Endothelial cell of umbilical vein (primary cell): ENCODE results near the gene SGPL1.

Experiments used
- CTCF ChIP-seq, 2 donors: IDR thresholded peaks; 1 replicate in 1 of 2; 2 replicates in 1 of 2; pipeline ENCODE4 v1.5.1; 2011; ENCODE audit warnings: low read length in 2 of 2, mild to moderate bottlenecking in 2 of 2, moderate library complexity in 2 of 2, control low read depth in 1 of 2, inconsistent platforms in 1 of 2, low read depth in 1 of 2; ENCODE audit not compliant: insufficient read depth in 1 of 2; ENCODE audit errors: extremely low read depth in 1 of 2
- EZH2 ChIP-seq: IDR thresholded peaks from 2 replicates; pipeline ENCODE4 v1.6.1; 2012; ENCODE audit warnings: borderline replicate concordance, low read depth, mild to moderate bottlenecking, moderate library complexity, low read length, inconsistent platforms; ENCODE audit not compliant: severe bottlenecking
- FOS ChIP-seq: IDR thresholded peaks from 2 replicates; pipeline ENCODE4 v1.6.1; 2011; ENCODE audit warnings: mild to moderate bottlenecking, low read length, moderate library complexity, borderline replicate concordance; ENCODE audit not compliant: insufficient read depth
- GATA2 ChIP-seq: IDR thresholded peaks from 2 replicates; pipeline ENCODE4 v1.7.0; 2011; ENCODE audit warnings: low read depth, mild to moderate bottlenecking, moderate library complexity, mixed read lengths, low read length; ENCODE audit not compliant: insufficient read length, insufficient read depth
- JUN ChIP-seq: IDR thresholded peaks from 2 replicates; pipeline ENCODE4 v1.6.1; 2011; ENCODE audit warnings: borderline replicate concordance, low read depth; ENCODE audit not compliant: insufficient read length, insufficient read depth
- MYC ChIP-seq: IDR thresholded peaks from one replicate; pipeline ENCODE4 v1.6.1; 2011; ENCODE audit warnings: mild to moderate bottlenecking, low read depth, low read length
- POLR2A ChIP-seq: IDR thresholded peaks from 2 replicates; pipeline ENCODE4 v1.6.1; 2012; ENCODE audit warnings: low read depth, mild to moderate bottlenecking, control low read depth, low read length
- POLR2AphosphoS5 ChIP-seq: IDR thresholded peaks from 2 replicates; pipeline ENCODE4 v1.6.1; 2012; ENCODE audit warnings: low read depth, mild to moderate bottlenecking, control low read depth, low read length, moderate library complexity; ENCODE audit not compliant: insufficient read depth
- TF ChIP-seq, protein P1 (sequence below): IDR thresholded peaks from 2 replicates; pipeline ENCODE4 v1.6.1; 2011; ENCODE audit not compliant: insufficient read depth, insufficient read length

DNA sequence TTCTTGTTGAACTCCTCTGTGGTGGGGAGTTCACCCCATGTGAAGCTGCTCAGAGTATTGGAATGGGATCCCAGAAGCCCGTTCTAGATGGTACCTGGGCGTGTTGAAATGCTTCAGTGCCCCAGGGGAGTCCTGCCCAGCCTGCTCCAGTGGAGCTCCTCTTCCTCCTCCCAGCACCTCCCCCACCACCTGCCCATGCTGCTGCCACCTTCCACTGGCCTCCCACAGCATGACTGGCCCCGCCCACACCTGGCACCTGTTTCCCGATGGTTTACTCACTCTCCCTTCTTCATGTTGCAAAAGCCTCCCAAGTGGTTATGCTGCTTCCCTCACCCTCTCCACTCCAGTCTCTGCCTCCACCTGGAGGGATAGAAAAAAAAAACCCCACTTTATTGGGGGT is 104.8 kb downstream of the SGPL1 start:
- TF ChIP-seq CTCF (IDR thresholded peaks at IDR 0.05; ENCODE audit: extremely low read depth in 1 of 2, insufficient read depth in 1 of 2, low read depth in 1 of 2, low read length in 2 of 2) (no peak), MYC (no peak), POLR2AphosphoS5 (no peak), GATA2 (no peak), EZH2 (no peak), POLR2A (no peak), FOS (no peak), JUN (no peak)
- TF ChIP-seq, protein P1, sequence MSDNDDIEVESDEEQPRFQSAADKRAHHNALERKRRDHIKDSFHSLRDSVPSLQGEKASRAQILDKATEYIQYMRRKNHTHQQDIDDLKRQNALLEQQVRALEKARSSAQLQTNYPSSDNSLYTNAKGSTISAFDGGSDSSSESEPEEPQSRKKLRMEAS, result no peak
